Stimulated activated CD4-positive, alpha-beta T cell treated with anti-CD3 and anti-CD28 coated beads, Interleukin-15, amount 100 ng/mL, for 1 hour (primary cell): Measurements from ENCODE around the gene RREB1.

Experiments
- DNase-seq, 2 donors: peaks; one replicate each; pipeline ENCODE4 v3.0.0-alpha.2; 2020; ENCODE audit warnings: low read depth in 1 of 2, low spot score in 1 of 2

Gene RREB1

GRCh38 chr6:7124636-7125035 is 16.9 kb downstream of the RREB1 start:
- no peak for DNase-seq

- no peak for DNase-seq
Measured at GRCh38 chr6:7125290-7125689, 17.5 kb downstream of the RREB1 start.

GRCh38 chr6:7126754-7127153 is 19.0 kb downstream of the RREB1 start:
- no peak for DNase-seq

GRCh38 chr6:7127680-7128079 is 19.9 kb downstream of the RREB1 start:
- no peak for DNase-seq

GRCh38 chr6:7129360-7129759 is 21.6 kb downstream of the RREB1 start:
- no peak for DNase-seq

GRCh38 chr6:7129784-7130569 is 22.2 kb downstream of the RREB1 start:
- DNase-seq: no peak

- DNase-seq: no peak
Measured at GRCh38 chr6:7131390-7131789, 23.6 kb downstream of the RREB1 start.

- DNase-seq: no peak
Measured at GRCh38 chr6:7132398-7133035, 24.8 kb downstream of the RREB1 start.

- no peak for DNase-seq
Measured at GRCh38 chr6:7134999-7135745, 27.4 kb downstream of the RREB1 start.

GRCh38 chr6:7135755-7136154 is 28.0 kb downstream of the RREB1 start:
- DNase-seq: no peak

- DNase-seq: no peak
Measured at GRCh38 chr6:7136859-7137334, 29.1 kb downstream of the RREB1 start.

- peak; percentile 28 to 31 for DNase-seq
Measured at GRCh38 chr6:7137335-7138045, 29.7 kb downstream of the RREB1 start.

- no peak for DNase-seq
Measured at GRCh38 chr6:7138046-7138531, 30.3 kb downstream of the RREB1 start.

- no peak for DNase-seq
Measured at GRCh38 chr6:7138921-7139358, 31.2 kb downstream of the RREB1 start.

GRCh38 chr6:7139835-7140470 is 32.2 kb downstream of the RREB1 start:
- DNase-seq: no peak

GRCh38 chr6:7140631-7141378 is 33.0 kb downstream of the RREB1 start:
- peak; percentile 49 to 73 for DNase-seq

GRCh38 chr6:7142228-7142801 is 34.6 kb downstream of the RREB1 start:
- no peak for DNase-seq

- no peak for DNase-seq
Measured at GRCh38 chr6:7142918-7143475, 35.2 kb downstream of the RREB1 start.

GRCh38 chr6:7143476-7143974 is 35.8 kb downstream of the RREB1 start:
- DNase-seq: no peak
